Skeletal muscle cell (primary cell): ENCODE data around the gene NRXN3.
"Not testable (repeated sequence)": the region's sequence is repeated elsewhere in the genome, so short reads cannot be mapped to it uniquely, and the experiment has no call there.

ENCODE experiments used
- DNase-seq: peaks from one replicate; pipeline ENCODE4 v3.0.0-alpha.2; 2010; ENCODE audit warnings: low read depth
- H3K4me3 ChIP-seq: 2 replicates; pipeline ENCODE4 v1.5.1; 2011; ENCODE audit warnings: low read depth, mild to moderate bottlenecking, control low read depth, low read length, moderate library complexity

NRXN3 gene

GRCh38 chr14:78356391-78356790, 186.2 kb downstream of the NRXN3 start:
- no peak for DNase-seq
- H3K4me3 ChIP-seq, result no peak overlapping the region

GRCh38 chr14:78358591-78358990, 188.4 kb downstream of the NRXN3 start:
- DNase-seq, result no peak
- H3K4me3 ChIP-seq, result no peak overlapping the region

- no peak for DNase-seq
- H3K4me3 ChIP-seq, result no peak overlapping the region
Measured at GRCh38 chr14:78359581-78359980, 189.4 kb downstream of the NRXN3 start.

- DNase-seq, result no peak
- no peak overlapping the region for H3K4me3 ChIP-seq
Measured at GRCh38 chr14:78363008-78363407, 192.8 kb downstream of the NRXN3 start.

GRCh38 chr14:78367355-78367754, 197.2 kb downstream of the NRXN3 start:
- DNase-seq, result no peak
- H3K4me3 ChIP-seq, result no peak overlapping the region

- DNase-seq, result no peak
- no peak overlapping the region for H3K4me3 ChIP-seq
Measured at GRCh38 chr14:78383060-78383459, 212.9 kb downstream of the NRXN3 start.

- H3K4me3 ChIP-seq, result no peak overlapping the region
- no peak for DNase-seq
Measured at GRCh38 chr14:78398216-78398615, 228.0 kb downstream of the NRXN3 start.

GRCh38 chr14:78399316-78399889, 229.2 kb downstream of the NRXN3 start:
- no peak for DNase-seq
- no peak overlapping the region for H3K4me3 ChIP-seq

- peak; percentile 22 for DNase-seq
Measured at GRCh38 chr14:78401866-78402265, 231.7 kb downstream of the NRXN3 start.

GRCh38 chr14:78403278-78403815, 233.2 kb downstream of the NRXN3 start:
- H3K4me3 ChIP-seq, result peak overlapping the region; percentile 26
- peak; percentile 50 for DNase-seq

More at GRCh38 chr14:78401866-78402265, 231.7 kb downstream of the NRXN3 start:
- no peak overlapping the region for H3K4me3 ChIP-seq

GRCh38 chr14:78405079-78405856, 235.1 kb downstream of the NRXN3 start:
- no peak overlapping the region for H3K4me3 ChIP-seq
- DNase-seq, result no peak

- DNase-seq, result no peak
Measured at GRCh38 chr14:78412475-78412874, 242.3 kb downstream of the NRXN3 start.

GRCh38 chr14:78414172-78414571, 244.0 kb downstream of the NRXN3 start:
- DNase-seq, result no peak
- no peak overlapping the region for H3K4me3 ChIP-seq

More at GRCh38 chr14:78412475-78412874, 242.3 kb downstream of the NRXN3 start:
- no peak overlapping the region for H3K4me3 ChIP-seq

- H3K4me3 ChIP-seq, result no peak overlapping the region
- DNase-seq, result no peak
Measured at GRCh38 chr14:78417532-78417931, 247.4 kb downstream of the NRXN3 start.

GRCh38 chr14:78424311-78424710, 254.1 kb downstream of the NRXN3 start:
- DNase-seq, result no peak
- H3K4me3 ChIP-seq, result no peak overlapping the region

- no peak overlapping the region for H3K4me3 ChIP-seq
- DNase-seq, result no peak
Measured at GRCh38 chr14:78425330-78425729, 255.2 kb downstream of the NRXN3 start.

GRCh38 chr14:78425782-78426181, 255.6 kb downstream of the NRXN3 start:
- DNase-seq, result no peak
- H3K4me3 ChIP-seq, result no peak overlapping the region

GRCh38 chr14:78432046-78432445, 261.9 kb downstream of the NRXN3 start:
- DNase-seq, result no peak
- no peak overlapping the region for H3K4me3 ChIP-seq

GRCh38 chr14:78437448-78437847, 267.3 kb downstream of the NRXN3 start:
- DNase-seq, result not testable (repeated sequence)

GRCh38 chr14:78440356-78440894, 270.3 kb downstream of the NRXN3 start:
- no peak for DNase-seq
- no peak overlapping the region for H3K4me3 ChIP-seq

More at GRCh38 chr14:78437448-78437847, 267.3 kb downstream of the NRXN3 start:
- not testable (repeated sequence) for H3K4me3 ChIP-seq
